HG03575 (cell line): ENCODE results near the gene PLCD4.

Experiments
- ATAC-seq: cut with Tn5 transposase; IDR thresholded peaks from one replicate; pipeline ENCODE4 v1.9.1; 2021; ENCODE audit not compliant: unreplicated experiment, insufficient number of reproducible peaks, low FRiP score; ENCODE audit errors: extremely low read depth

Gene PLCD4

GRCh38 chr2:218607436-218608115 lies at the start of gene PLCD4:
Gene PLCD4, plus strand, starts transcription at chr2:218607899. Its CDS starts 7,841 bp downstream, at chr2:218615740.
- no peak for ATAC-seq

DNA sequence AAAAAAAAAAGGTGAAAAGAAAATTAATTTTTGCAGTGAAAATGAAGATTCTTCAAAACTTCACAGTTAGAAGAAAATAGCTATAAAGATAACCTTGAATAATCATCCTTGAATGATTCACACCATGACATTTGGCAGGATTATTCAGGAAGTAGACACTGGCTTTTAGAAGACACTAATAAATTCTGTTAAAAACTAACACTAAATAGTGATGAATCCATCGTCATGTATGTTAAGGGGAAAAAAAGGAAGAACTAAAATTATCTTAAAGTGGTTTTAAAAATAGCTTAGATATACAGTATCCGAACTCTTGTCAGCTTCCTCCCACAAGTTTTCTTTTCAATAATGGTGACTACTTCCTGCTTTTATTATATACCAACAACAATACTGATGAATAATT lies 49.8 kb upstream of the PLCD4 start:
- no peak for ATAC-seq

GRCh38 chr2:218558986-218559385 lies 48.7 kb upstream of the PLCD4 start:
- no peak for ATAC-seq

DNA sequence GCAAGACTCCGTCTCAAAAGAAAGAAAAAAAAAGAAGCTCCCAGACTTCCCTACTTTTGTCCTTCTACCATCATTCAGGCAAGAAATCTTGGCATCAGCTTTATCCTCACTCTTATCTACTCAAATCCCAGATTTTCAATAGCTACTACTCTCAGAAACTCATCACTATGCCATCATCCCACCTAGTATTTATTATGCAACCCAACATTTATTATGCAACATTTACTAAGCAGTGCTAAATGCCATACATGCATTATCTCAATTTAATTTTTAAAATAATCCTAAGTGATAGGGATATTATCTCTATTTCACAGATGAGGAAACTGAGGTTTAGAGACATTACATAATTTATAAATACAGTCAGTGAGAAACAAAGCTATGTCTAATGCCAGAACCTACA lies 43.6 kb upstream of the PLCD4 start:
- ATAC-seq: no peak

DNA sequence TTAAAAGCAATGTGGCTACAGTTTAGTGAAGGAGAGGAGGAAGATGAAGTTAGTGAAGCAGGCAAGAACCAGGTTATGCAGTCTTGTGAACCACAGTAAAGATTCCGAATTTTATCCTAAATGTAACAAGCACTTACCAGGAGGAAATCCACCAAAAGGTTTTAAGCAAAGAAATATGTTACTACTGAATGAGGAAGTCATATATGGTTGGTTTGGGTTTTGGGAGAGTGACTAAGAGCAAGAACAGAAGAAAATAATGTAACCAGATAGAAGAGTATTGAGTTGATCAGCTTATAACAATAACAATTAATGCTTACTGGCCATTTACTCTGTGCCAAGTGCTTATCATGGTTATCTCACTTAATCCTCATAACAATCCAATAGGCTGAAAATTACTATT lies 41.4 kb upstream of the PLCD4 start:
- no peak for ATAC-seq

GRCh38 chr2:218567797-218568189 lies 39.9 kb upstream of the PLCD4 start:
- peak; percentile 14 for ATAC-seq

DNA sequence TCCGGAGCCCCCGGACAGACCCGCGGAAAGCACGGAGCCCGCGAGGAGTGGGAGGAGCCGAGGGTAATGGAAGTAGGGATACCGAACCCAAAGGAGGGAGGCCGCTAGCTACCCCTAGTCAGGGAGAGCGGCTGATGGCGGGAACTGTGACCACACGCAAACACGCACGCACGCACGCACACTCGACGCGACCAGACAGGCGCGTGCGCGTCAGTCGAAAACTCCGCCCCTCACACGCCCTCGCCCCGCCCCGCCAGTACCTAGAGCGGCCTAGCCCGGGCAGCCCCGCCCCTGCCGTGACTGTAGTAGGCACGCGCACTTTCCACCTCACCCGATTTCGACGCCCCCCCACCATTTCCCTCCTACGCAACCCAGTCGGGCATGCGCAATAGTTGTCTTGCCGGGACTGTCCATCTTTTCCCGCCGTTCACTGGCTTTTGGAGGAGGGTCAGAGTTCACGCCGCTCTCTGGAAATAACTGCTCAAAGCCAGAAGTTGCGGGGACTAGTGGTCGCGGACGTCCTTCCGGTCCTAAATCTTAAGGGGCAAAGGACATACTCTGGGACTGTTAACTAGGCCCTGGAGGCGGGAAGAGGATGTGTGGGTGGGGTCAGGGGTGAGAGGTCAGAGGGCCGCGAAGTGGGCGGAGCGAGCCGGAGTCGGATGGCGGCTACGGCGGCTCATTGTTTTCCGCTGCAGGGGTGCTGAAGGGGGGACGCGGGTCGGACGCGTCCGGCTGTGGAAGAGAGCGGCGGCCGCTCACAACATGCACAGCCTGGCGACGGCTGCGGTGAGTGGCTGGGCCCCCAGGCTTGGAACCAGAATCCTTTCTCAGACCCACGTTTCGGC lies 39.3 kb upstream of the PLCD4 start, which contains the start of the genes CNOT9 and USP37:
Gene CNOT9, plus strand, starts transcription at position 650 of the 848 bp plus-strand sequence. Its CDS starts 116 bp downstream, at position 766.
Gene USP37, minus strand, starts transcription at position 162 of the 848 bp plus-strand sequence. CDS start 9,698 bp downstream, outside the sequence.
- peak; percentile 27 for ATAC-seq

GRCh38 chr2:218569038-218569431 lies 38.7 kb upstream of the PLCD4 start:
- peak; percentile 12 for ATAC-seq

GRCh38 chr2:218569661-218570500 lies 37.8 kb upstream of the PLCD4 start:
- no peak for ATAC-seq

- no peak for ATAC-seq
These were observed 36.8 kb upstream of the PLCD4 start for GRCh38 chr2:218570850-218571249.

DNA sequence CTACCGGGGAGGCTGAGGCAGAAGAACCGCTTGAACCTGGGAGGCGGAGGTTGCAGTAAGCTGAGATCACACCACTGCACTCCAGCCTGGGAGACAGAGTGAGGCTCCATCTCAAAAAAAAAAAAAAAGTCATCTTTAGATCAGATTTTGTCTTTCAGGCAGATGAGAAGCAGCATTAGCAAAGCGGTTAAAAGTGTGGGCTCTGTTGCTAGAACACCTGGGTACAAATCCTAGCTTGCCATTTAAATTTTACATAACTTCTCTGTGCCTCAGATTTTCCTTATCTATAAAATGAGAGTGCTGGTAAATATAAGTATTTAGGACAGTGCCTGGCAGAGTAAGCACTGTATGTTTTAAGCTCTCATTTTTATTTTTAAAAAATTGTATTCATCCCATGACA lies 30.8 kb upstream of the PLCD4 start:
- no peak for ATAC-seq

DNA sequence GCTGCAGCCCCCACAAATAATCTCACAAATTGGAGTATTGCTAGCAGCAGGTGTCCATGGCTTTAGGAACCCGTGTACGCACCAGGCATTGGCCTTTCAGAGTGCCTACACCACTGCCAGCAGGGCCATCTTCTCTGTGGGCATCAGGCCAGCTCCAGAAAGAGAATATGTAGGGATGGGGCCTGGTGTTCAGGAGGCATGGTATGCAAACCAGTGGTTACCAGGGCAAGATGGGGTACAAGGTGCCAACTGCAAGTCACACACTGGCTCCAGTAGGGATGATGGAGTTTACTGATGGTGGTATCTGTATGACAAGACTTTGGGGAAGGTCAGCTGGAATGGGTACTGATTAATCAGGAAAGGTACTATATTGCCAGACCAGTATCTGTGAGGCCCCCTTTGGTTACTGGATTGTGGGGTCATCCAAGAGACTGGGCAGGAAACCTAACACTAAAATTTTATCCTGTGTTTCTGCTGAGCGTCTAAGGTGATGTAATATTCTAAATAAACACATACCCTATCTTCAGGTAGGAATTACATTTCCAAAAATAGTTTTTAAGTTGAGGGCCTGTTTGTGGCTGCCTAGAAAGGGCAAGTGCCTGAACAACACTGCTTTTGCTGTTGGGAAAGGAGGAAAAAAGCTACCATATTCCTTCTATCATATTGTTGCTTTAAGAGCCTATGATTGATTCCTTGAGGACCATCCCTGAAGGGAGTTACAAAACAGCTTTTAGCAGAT lies 30.0 kb upstream of the PLCD4 start:
- ATAC-seq: no peak

DNA sequence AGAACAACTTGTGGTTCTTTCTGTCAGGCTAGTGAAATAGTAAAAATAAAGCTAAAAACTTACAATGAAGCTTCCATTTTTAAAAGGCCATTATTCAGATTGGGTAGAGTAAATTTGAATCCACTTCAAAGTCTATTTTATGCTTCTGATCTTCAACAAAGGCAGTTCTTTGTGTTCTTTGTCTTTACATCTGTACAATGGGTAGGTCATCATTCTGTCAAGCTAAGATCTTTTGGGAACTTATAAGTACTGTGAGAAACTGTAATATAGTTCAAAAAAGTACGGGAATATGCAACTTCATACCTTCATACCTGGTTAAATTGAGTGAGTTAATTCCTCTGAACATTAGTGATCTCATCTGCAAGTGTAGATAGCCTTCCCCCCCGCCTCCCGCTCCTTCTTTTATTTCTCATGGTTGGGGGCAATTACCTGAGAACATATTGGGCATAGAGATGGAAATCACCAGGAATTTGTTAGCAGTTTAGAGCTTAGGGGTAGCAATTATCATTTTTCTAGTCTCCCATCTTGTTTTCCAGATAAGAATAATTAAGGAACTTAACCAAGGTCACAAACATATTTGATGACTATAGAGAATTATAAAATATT lies 29.3 kb upstream of the PLCD4 start:
- ATAC-seq: no peak

GRCh38 chr2:218582076-218582475 lies 25.6 kb upstream of the PLCD4 start:
- ATAC-seq: peak; percentile 75

GRCh38 chr2:218583983-218584850 lies 23.5 kb upstream of the PLCD4 start:
- no peak for ATAC-seq

- no peak for ATAC-seq
These were observed 22.2 kb upstream of the PLCD4 start for GRCh38 chr2:218585541-218585940.

DNA sequence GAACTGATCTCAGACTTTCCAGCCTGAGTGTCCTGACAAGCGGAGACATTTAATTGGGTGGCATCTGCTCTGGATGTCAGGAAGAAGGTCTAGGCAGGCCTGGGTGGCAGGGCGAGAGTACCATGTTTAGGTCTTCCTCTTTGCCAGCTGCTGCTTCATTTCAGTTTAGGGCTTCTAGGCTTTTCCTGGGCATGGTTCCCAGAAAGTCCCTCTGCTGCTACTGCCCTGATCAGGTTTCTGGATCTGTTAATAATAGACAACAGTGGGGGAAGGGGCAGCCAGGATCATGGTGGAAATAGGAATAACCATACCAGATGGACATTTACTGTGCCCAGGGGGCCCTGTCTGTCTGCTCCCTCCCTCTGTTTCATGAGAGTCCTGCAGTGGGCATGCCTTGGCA lies 2.3 kb upstream of the PLCD4 start:
- no peak for ATAC-seq
